ENCODE results near the gene FAM24B.

DNA sequence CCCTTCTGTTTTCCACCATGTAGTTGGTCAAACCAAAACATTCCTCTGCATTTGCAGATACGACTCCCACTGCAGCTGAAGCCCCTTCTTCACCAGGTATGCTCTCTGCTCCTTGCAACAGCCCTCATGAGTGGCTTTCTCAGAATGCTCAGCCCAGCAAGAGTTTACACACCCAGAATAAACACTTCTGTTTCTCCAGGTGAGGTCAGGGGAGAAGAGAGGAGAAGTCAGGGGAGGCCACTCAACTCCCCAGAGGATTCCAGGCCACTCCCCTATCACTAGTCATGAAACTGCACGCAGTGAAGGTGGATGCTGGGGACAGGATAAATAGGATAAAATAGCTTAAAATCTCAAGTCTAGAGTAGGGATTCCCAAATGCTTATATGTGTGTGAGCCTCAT, 64.9 kb downstream of the FAM24B start:
- TF ChIP-seq POLR2A (IDR thresholded peaks at IDR 0.05), result no peak
- TF ChIP-seq, protein P1, sequence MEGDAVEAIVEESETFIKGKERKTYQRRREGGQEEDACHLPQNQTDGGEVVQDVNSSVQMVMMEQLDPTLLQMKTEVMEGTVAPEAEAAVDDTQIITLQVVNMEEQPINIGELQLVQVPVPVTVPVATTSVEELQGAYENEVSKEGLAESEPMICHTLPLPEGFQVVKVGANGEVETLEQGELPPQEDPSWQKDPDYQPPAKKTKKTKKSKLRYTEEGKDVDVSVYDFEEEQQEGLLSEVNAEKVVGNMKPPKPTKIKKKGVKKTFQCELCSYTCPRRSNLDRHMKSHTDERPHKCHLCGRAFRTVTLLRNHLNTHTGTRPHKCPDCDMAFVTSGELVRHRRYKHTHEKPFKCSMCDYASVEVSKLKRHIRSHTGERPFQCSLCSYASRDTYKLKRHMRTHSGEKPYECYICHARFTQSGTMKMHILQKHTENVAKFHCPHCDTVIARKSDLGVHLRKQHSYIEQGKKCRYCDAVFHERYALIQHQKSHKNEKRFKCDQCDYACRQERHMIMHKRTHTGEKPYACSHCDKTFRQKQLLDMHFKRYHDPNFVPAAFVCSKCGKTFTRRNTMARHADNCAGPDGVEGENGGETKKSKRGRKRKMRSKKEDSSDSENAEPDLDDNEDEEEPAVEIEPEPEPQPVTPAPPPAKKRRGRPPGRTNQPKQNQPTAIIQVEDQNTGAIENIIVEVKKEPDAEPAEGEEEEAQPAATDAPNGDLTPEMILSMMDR (IDR thresholded peaks at IDR 0.05), result no peak
